HFFc6 (cell line): ENCODE data around the gene MRAP. TPM values are rescaled to one million over a fixed set of nuclear protein-coding genes. Genes with fewer than 3 reads are reported as not detected.

Source experiments
- DNase-seq: peaks from one replicate; pipeline ENCODE4 v3.0.0-alpha.2; 2018
- H3K27ac Mint-ChIP-seq: 2 replicates; pipeline ENCODE4 v1.8.0; 2020; ENCODE audit warnings: mild to moderate bottlenecking, mixed read lengths
- H3K27me3 Mint-ChIP-seq: 2 replicates; pipeline ENCODE4 v1.8.0; 2021; ENCODE audit warnings: mild to moderate bottlenecking, moderate library complexity, mixed read lengths; ENCODE audit not compliant: insufficient read depth
- H3K36me3 Mint-ChIP-seq: 2 replicates; pipeline ENCODE4 v1.8.0; 2021; ENCODE audit warnings: low read depth, mixed read lengths
- H3K4me1 Mint-ChIP-seq: 2 replicates; pipeline ENCODE4 v1.8.0; 2020; ENCODE audit warnings: low read depth, mixed read lengths
- H3K4me3 Mint-ChIP-seq: 2 replicates; pipeline ENCODE4 v1.8.0; 2020; ENCODE audit warnings: mild to moderate bottlenecking, moderate library complexity, mixed read lengths
- H3K9me3 Mint-ChIP-seq: 2 replicates; pipeline ENCODE4 v1.8.0; 2020; ENCODE audit warnings: mild to moderate bottlenecking, mixed read lengths
- CTCF ChIP-seq: fragments of 200-600 bp; sonication (generic); IDR thresholded peaks from 2 replicates; pipeline ENCODE4 v1.5.0; 2021; ENCODE audit warnings: antibody characterized with exemption, mild to moderate bottlenecking
- total RNA-seq, 6 experiments: library from RNA; stranded (reverse); fragmentation: NEBNext Ultra II Directional; extraction: Animal tissue kit (Norgen Biotek cat#: 25700); gene quantifications; 2 replicates in 1 of 6; 3 replicates in 5 of 6; pipeline ENCODE4 v1.2.3, GENCODE V29; 2021

MRAP gene
- total RNA-seq, 6 experiments from 2014 or later = not detected

GRCh38 chr21:32300117-32300681, 1.5 kb downstream of the MRAP start:
- Mint-ChIP-seq H3K4me1 (no peaks in the 10 kb centered on the region), H3K27me3 (peaks cover 2% of the 10 kb centered on the region; the same call in 1 of the 2 replicates), H3K4me3 (no peak overlapping the region), H3K36me3 (peaks cover 12% of the 10 kb centered on the region), H3K27ac (no peak overlapping the region), H3K9me3 (no peaks in the 10 kb centered on the region)
- DNase-seq = no peak
- TF ChIP-seq CTCF = no peak

GRCh38 chr21:32301596-32301995, 2.9 kb downstream of the MRAP start:
- no peak for TF ChIP-seq CTCF
- no peak for DNase-seq
- Mint-ChIP-seq H3K36me3 (peaks cover 19% of the 10 kb centered on the region), H3K27ac (no peak overlapping the region), H3K27me3 (peaks cover 2% of the 10 kb centered on the region; the same call in 1 of the 2 replicates), H3K9me3 (no peaks in the 10 kb centered on the region), H3K4me3 (no peak overlapping the region), H3K4me1 (no peaks in the 10 kb centered on the region)

GRCh38 chr21:32302560-32302959, 3.9 kb downstream of the MRAP start:
- Mint-ChIP-seq H3K9me3 (no peaks in the 10 kb centered on the region), H3K4me1 (no peaks in the 10 kb centered on the region), H3K27ac (no peak overlapping the region), H3K36me3 (peaks cover 25% of the 10 kb centered on the region), H3K4me3 (no peak overlapping the region), H3K27me3 (peaks cover 2% of the 10 kb centered on the region; the same call in 1 of the 2 replicates)
- no peak for TF ChIP-seq CTCF
- DNase-seq = no peak

- H3K27ac Mint-ChIP-seq = no peak overlapping the region
- H3K4me1 Mint-ChIP-seq = no peaks in the 10 kb centered on the region
- no peaks in the 10 kb centered on the region for H3K9me3 Mint-ChIP-seq
- H3K36me3 Mint-ChIP-seq = peaks cover 25% of the 10 kb centered on the region
- peaks cover 2% of the 10 kb centered on the region; the same call in 1 of the 2 replicates for H3K27me3 Mint-ChIP-seq
- H3K4me3 Mint-ChIP-seq = no peak overlapping the region
- no peak for DNase-seq
- no peak for TF ChIP-seq CTCF
These were observed 4.7 kb downstream of the MRAP start for GRCh38 chr21:32303385-32303784.

GRCh38 chr21:32304998-32305397, 6.3 kb downstream of the MRAP start:
- Mint-ChIP-seq H3K4me1 (no peaks in the 10 kb centered on the region), H3K4me3 (no peak overlapping the region), H3K9me3 (no peaks in the 10 kb centered on the region), H3K27ac (no peak overlapping the region), H3K27me3 (peaks cover 2% of the 10 kb centered on the region; the same call in 1 of the 2 replicates), H3K36me3 (peaks cover 25% of the 10 kb centered on the region)
- DNase-seq = no peak
- no peak for TF ChIP-seq CTCF
